ENCODE results near the gene GNA14. TPM values are rescaled to one million over a fixed set of nuclear protein-coding genes. Genes with fewer than 3 reads are reported as not detected.
A peak's percentile ranks its signal among the peaks of the same experiment; 100 is the strongest.
"Not testable (repeated sequence)": the region's sequence is repeated elsewhere in the genome, so short reads cannot be mapped to it uniquely, and the experiment has no call there.

The GNA14 gene
- polyA plus RNA-seq, 4 donors = 0.89 to 3.8 (median 1.7) TPM; not detected in 1

DNA sequence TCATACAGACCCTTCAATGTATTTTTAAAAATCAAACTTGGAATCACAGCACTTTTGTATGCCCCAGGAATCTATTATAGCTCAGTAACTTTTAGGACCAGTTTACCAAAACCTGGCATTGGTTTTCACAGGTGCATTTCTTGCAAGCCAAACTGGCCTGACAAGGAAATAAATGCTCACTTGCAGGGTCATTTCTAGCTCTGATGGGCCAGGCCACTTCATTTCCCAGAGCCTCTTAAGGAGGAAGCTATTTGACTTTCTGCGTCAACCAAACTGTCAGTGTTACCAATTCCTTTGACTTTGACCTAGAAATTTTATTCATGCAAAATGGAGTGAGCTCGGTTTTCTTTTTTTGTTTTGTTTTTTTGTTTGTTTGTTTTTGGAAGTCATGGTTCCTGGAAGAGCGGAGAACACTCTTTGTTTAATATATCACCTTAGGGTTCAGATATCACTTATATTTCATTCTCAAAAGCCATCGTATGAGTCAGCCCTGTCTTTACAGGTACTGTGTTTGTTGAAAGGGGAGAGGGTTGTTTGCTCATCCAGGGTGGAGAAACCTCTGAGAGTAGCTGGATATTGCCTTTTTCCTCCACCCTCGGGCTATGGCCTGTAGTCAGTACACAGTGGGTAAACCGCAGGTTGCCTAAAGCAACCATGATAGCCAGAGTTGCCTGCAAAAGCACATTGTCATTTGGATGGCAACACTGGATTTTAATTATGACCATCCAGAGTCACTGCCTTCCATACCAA is 58.9 kb downstream of the GNA14 start:
- no peaks in the 10 kb centered on the region for H3K9me3 ChIP-seq (ENCODE audit: control insufficient read depth in 2 of 2, insufficient read depth in 1 of 2, low read depth in 1 of 2, low read length in 1 of 2)
- no peaks in the 10 kb centered on the region for H3K36me3 ChIP-seq (ENCODE audit: control insufficient read depth in 3 of 3, insufficient read depth in 2 of 3, low read depth in 1 of 3, low read length in 3 of 3)
- WGBS, 3 donors = 27 to 50% (median 38%) methylated on average over 6 of the region's 6 CpGs
- DNase-seq = peak; percentile 50 to 64
- H3K27me3 ChIP-seq (ENCODE audit: control insufficient read depth in 3 of 3, insufficient read depth in 3 of 3, low read length in 3 of 3) = no peaks in the 10 kb centered on the region
- H3K4me3 ChIP-seq (ENCODE audit: low read depth in 1 of 3, low read length in 3 of 3) = no peak overlapping the region
- H3K4me1 ChIP-seq (ENCODE audit: control insufficient read depth in 3 of 3, insufficient read depth in 2 of 3, low read depth in 1 of 3, low read length in 2 of 3) = peaks cover 0 to 10% (median 4%) of the 10 kb centered on the region in 3 donors
- no peak for FAIRE-seq
- H3K27ac ChIP-seq (ENCODE audit: low read depth in 1 of 3, low read length in 2 of 3) = peak overlapping the region in 2 of 3 donors; percentile 42 to 74

DNA sequence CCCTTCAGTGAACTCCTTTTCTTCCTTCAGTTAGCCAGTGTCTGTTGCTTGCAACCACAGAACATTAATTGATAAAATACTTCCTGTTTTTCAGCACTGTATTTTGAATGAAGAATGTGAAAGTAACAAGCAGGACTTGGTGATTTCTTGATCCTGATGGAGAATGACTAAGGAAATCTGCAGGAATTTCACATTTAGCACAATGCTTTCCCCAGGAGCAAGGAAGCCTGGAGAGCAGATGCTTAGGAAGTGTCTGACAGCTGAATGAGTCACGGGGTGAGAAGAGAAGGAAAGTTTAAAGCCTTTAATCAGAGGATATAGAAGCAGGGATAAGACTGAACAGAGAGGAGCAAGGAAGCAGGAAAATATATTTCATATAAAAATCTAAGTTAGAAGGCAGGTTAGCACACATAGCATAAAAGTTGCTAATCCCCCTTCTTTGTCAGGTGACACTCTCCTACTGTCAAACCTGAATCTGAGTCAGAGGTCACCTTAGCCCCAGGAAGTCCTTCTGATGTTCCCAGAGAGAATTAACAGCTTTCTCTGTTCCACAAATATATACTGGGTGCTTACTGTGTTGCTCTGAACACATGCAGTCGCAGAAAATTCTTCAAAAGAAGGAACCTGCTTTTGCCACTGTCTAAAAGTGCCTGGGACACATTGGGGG is 59.7 kb downstream of the GNA14 start:
- H3K4me3 ChIP-seq (ENCODE audit: low read depth in 1 of 3, low read length in 3 of 3) = no peak overlapping the region
- FAIRE-seq = no peak
- no peaks in the 10 kb centered on the region for H3K27me3 ChIP-seq (ENCODE audit: control insufficient read depth in 3 of 3, insufficient read depth in 3 of 3, low read length in 3 of 3)
- 18 to 42% (median 38%) methylated on average over 2 of the region's 2 CpGs for WGBS, 3 donors
- no peaks in the 10 kb centered on the region for H3K9me3 ChIP-seq (ENCODE audit: control insufficient read depth in 2 of 2, insufficient read depth in 1 of 2, low read depth in 1 of 2, low read length in 1 of 2)
- no peaks in the 10 kb centered on the region for H3K36me3 ChIP-seq (ENCODE audit: control insufficient read depth in 3 of 3, insufficient read depth in 2 of 3, low read depth in 1 of 3, low read length in 3 of 3)
- DNase-seq = peak; percentile 21 to 28
- peak overlapping the region in 2 of 3 donors; percentile 42 to 74 for H3K27ac ChIP-seq (ENCODE audit: low read depth in 1 of 3, low read length in 2 of 3)
- peaks cover 0 to 10% (median 6%) of the 10 kb centered on the region in 3 donors for H3K4me1 ChIP-seq (ENCODE audit: control insufficient read depth in 3 of 3, insufficient read depth in 2 of 3, low read depth in 1 of 3, low read length in 2 of 3)

DNA sequence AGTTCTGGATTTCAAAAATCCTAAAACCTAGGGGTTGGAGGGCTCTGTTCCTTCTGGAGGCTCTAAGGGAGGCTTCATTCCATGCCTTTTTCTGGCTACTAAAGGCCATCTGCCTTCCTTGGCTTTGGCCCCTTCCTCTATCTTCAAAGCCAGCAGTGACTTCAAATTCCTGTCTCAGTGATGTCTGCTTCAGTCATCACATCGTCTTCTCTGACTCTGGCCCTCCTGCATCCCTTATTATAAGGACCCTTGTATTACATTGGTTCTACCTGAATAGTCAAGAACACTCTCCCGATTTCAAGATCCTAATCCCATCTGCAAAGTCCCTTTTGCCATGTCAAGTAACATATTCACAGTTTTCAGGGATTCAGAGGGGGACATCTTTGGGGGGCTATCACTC is 60.3 kb downstream of the GNA14 start:
- H3K27me3 ChIP-seq (ENCODE audit: control insufficient read depth in 3 of 3, insufficient read depth in 3 of 3, low read length in 3 of 3) = no peaks in the 10 kb centered on the region
- H3K4me1 ChIP-seq (ENCODE audit: control insufficient read depth in 3 of 3, insufficient read depth in 2 of 3, low read depth in 1 of 3, low read length in 2 of 3) = peaks cover 0 to 14% (median 8%) of the 10 kb centered on the region in 3 donors
- no peak for DNase-seq
- H3K36me3 ChIP-seq (ENCODE audit: control insufficient read depth in 3 of 3, insufficient read depth in 2 of 3, low read depth in 1 of 3, low read length in 3 of 3) = no peaks in the 10 kb centered on the region
- FAIRE-seq = no peak
- 74 to 81% (median 81%) methylated on average over 2 of the region's 2 CpGs for WGBS, 3 donors
- H3K4me3 ChIP-seq (ENCODE audit: low read depth in 1 of 3, low read length in 3 of 3) = no peak overlapping the region
- H3K27ac ChIP-seq (ENCODE audit: low read depth in 1 of 3, low read length in 2 of 3) = peak overlapping the region in 2 of 3 donors; percentile 32 to 42
- H3K9me3 ChIP-seq (ENCODE audit: control insufficient read depth in 2 of 2, insufficient read depth in 1 of 2, low read depth in 1 of 2, low read length in 1 of 2) = no peaks in the 10 kb centered on the region

DNA sequence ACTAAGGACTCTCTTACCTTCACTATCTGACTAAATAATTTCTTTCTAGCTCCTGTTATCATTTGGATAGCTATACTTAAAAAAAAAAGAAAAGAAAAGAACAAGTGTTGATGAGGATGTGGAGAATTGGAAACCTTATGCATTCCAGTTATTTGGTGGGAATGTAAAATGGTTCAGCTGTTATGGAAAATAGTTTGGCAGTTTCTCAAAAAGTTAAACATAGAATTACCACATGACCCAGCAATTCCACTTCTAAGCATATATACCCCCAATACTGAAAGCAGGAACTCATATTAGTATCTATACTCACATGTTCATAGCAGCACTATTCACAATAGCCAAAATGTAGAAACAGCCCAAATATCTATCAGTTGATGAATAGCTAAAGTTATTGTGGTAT is 61.1 kb downstream of the GNA14 start:
- Histone ChIP-seq H3K27ac (ENCODE audit: low read depth in 1 of 3, low read length in 2 of 3) (no peak overlapping the region), H3K4me1 (ENCODE audit: control insufficient read depth in 3 of 3, insufficient read depth in 2 of 3, low read depth in 1 of 3, low read length in 2 of 3) (peaks cover 0 to 18% (median 15%) of the 10 kb centered on the region in 3 donors), H3K9me3 (ENCODE audit: control insufficient read depth in 2 of 2, insufficient read depth in 1 of 2, low read depth in 1 of 2, low read length in 1 of 2) (no peaks in the 10 kb centered on the region), H3K36me3 (ENCODE audit: control insufficient read depth in 3 of 3, insufficient read depth in 2 of 3, low read depth in 1 of 3, low read length in 3 of 3) (no peaks in the 10 kb centered on the region), H3K4me3 (ENCODE audit: low read depth in 1 of 3, low read length in 3 of 3) (no peak overlapping the region), H3K27me3 (ENCODE audit: control insufficient read depth in 3 of 3, insufficient read depth in 3 of 3, low read length in 3 of 3) (no peaks in the 10 kb centered on the region)
- DNase-seq = no peak
- no peak for FAIRE-seq

DNA sequence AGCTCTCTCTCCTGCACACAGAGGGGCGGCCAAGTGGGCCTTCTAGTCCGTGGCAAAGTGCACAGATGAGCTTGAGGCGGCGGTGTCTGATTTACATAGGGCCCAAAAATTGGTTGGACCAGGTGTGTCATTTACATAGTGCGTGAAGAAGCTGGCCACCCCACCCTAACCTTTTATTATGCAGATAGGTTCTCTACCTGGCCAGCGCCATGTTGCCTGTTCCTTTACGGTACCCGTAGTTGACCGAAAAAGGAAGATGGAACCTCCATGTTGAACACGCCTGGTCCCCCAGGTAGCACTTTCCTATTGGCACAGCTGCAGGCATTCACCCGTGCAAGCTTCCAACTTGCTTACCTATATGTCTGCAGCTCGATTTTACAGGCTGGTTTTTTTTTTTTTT is 61.5 kb downstream of the GNA14 start:
- Histone ChIP-seq H3K9me3 (ENCODE audit: control insufficient read depth in 2 of 2, insufficient read depth in 1 of 2, low read depth in 1 of 2, low read length in 1 of 2) (no peaks in the 10 kb centered on the region), H3K27ac (ENCODE audit: low read depth in 1 of 3, low read length in 2 of 3) (no peak overlapping the region), H3K4me3 (ENCODE audit: low read depth in 1 of 3, low read length in 3 of 3) (no peak overlapping the region), H3K27me3 (ENCODE audit: control insufficient read depth in 3 of 3, insufficient read depth in 3 of 3, low read length in 3 of 3) (no peaks in the 10 kb centered on the region), H3K36me3 (ENCODE audit: control insufficient read depth in 3 of 3, insufficient read depth in 2 of 3, low read depth in 1 of 3, low read length in 3 of 3) (no peaks in the 10 kb centered on the region), H3K4me1 (ENCODE audit: control insufficient read depth in 3 of 3, insufficient read depth in 2 of 3, low read depth in 1 of 3, low read length in 2 of 3) (peaks cover 0 to 18% (median 15%) of the 10 kb centered on the region in 3 donors)
- 93 to 96% (median 94%) methylated on average over 12 of the region's 12 CpGs for WGBS, 3 donors
- DNase-seq (no peak), FAIRE-seq (no peak)

DNA sequence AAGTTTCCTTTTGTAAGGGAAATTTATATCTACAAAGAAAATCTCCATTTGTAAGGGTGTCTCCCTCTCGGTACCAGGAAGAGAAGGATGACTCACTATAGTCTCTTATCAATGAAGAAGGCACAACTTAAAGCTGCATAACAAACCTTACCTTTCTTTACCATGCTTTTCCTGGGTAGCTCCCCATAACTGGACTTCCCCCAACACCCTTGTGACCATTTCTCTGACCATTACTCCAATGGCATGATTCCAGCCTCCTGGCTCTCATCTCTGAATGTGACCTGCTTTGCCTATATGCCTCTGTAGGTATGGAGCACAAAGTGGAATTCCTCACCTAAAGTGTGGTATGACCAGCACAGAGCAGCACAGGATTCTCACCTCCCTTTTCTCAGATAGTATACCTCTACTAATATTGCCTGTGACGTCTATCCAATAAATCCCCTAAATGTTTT is 62.8 kb downstream of the GNA14 start:
- FAIRE-seq (no peak), DNase-seq (no peak)
- H3K36me3 ChIP-seq (ENCODE audit: control insufficient read depth in 3 of 3, insufficient read depth in 2 of 3, low read depth in 1 of 3, low read length in 3 of 3) = no peaks in the 10 kb centered on the region
- no peak overlapping the region for H3K27ac ChIP-seq (ENCODE audit: low read depth in 1 of 3, low read length in 2 of 3)
- no peak overlapping the region for H3K4me3 ChIP-seq (ENCODE audit: low read depth in 1 of 3, low read length in 3 of 3)
- WGBS, 3 donors = 53 to 60% (median 54%) methylated on average over 2 of the region's 2 CpGs
- H3K9me3 ChIP-seq (ENCODE audit: control insufficient read depth in 2 of 2, insufficient read depth in 1 of 2, low read depth in 1 of 2, low read length in 1 of 2) = no peaks in the 10 kb centered on the region
- H3K4me1 ChIP-seq (ENCODE audit: control insufficient read depth in 3 of 3, insufficient read depth in 2 of 3, low read depth in 1 of 3, low read length in 2 of 3) = peaks cover 0 to 18% (median 15%) of the 10 kb centered on the region in 3 donors
- H3K27me3 ChIP-seq (ENCODE audit: control insufficient read depth in 3 of 3, insufficient read depth in 3 of 3, low read length in 3 of 3) = no peaks in the 10 kb centered on the region

DNA sequence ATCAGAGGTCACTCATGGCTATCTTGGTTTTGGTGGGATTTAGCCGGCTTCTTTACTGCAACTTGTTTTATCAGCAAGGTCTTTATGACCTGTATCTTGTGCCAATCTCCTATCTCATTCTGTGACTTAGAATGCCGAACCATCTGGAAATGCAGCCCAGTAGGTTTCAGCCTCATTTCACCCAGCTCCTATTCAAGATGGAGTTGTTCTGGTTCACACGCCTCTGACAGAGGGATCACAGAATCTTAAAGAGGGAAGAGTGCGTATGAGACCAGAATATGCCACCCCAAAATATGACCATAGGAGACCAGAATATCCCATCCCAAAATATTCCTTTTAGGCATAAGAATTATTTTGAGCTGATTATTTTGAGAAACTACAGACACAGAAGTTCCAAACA is 63.2 kb downstream of the GNA14 start:
- FAIRE-seq, DNase-seq: not testable (repeated sequence)
- 87 to 88% (median 87%) methylated on average over 4 of the region's 4 CpGs for WGBS, 3 donors

DNA sequence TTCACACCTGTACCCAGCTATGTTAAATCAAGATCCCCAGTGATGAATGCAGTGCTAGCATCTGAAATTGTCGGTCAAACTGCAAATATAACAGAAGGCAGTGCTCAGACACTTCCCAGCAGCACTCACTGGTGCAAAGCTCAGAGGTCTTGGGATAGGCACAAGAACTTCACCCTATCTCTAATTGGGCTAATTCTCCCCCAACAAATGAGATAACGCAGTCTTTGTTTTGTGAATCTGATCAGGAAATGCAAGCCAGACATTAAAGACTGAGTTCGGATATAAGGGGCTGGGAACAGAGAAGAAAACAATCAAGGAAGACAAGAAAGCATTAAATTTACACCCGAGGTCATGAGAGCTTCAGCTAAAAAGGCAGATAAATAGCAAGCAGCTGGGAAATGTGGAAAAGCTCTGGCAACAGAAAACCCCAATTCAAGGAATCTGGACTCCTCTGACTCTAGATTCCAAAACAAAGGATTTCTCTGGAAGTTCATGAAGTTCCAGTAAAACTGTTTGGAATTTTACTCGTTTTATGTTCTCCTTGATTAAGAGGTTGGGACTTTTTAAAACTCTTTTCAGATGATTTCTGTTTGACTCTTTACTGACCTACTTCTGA is 65.1 kb downstream of the GNA14 start:
- H3K4me3 ChIP-seq (ENCODE audit: low read depth in 1 of 3, low read length in 3 of 3) = no peak overlapping the region
- WGBS, 3 donors = 6 to 30% (median 23%) methylated on average over 5 of the region's 5 CpGs
- H3K36me3 ChIP-seq (ENCODE audit: control insufficient read depth in 3 of 3, insufficient read depth in 2 of 3, low read depth in 1 of 3, low read length in 3 of 3) = no peaks in the 10 kb centered on the region
- peaks cover 0 to 11% (median 8%) of the 10 kb centered on the region in 3 donors for H3K4me1 ChIP-seq (ENCODE audit: control insufficient read depth in 3 of 3, insufficient read depth in 2 of 3, low read depth in 1 of 3, low read length in 2 of 3)
- H3K9me3 ChIP-seq (ENCODE audit: control insufficient read depth in 2 of 2, insufficient read depth in 1 of 2, low read depth in 1 of 2, low read length in 1 of 2) = no peaks in the 10 kb centered on the region
- no peak overlapping the region for H3K27ac ChIP-seq (ENCODE audit: low read depth in 1 of 3, low read length in 2 of 3)
- FAIRE-seq (no peak), DNase-seq (peak in 1 of 2 donors; percentile 12)
- no peaks in the 10 kb centered on the region for H3K27me3 ChIP-seq (ENCODE audit: control insufficient read depth in 3 of 3, insufficient read depth in 3 of 3, low read length in 3 of 3)

More for the DNA sequence above, 63.2 kb downstream of the GNA14 start:
- H3K4me1 ChIP-seq (ENCODE audit: control insufficient read depth in 3 of 3, insufficient read depth in 2 of 3, low read depth in 1 of 3, low read length in 2 of 3) = peaks cover 0 to 18% (median 15%) of the 10 kb centered on the region in 3 donors
- not testable (repeated sequence) for H3K9me3 ChIP-seq (ENCODE audit: control insufficient read depth in 2 of 2, insufficient read depth in 1 of 2, low read depth in 1 of 2, low read length in 1 of 2); H3K36me3 ChIP-seq (ENCODE audit: control insufficient read depth in 3 of 3, insufficient read depth in 2 of 3, low read depth in 1 of 3, low read length in 3 of 3); H3K27ac ChIP-seq (ENCODE audit: low read depth in 1 of 3, low read length in 2 of 3); H3K27me3 ChIP-seq (ENCODE audit: control insufficient read depth in 3 of 3, insufficient read depth in 3 of 3, low read length in 3 of 3); H3K4me3 ChIP-seq (ENCODE audit: low read depth in 1 of 3, low read length in 3 of 3)

All from small intestine (tissue), 7 donors.